Upper lobe of right lung (tissue), 1 donor: ENCODE measurements around the gene FBL. TPM values are rescaled to one million over a fixed set of nuclear protein-coding genes. Genes with fewer than 3 reads are reported as not detected.

Experiments used
- ATAC-seq: fragments of 200-7000 bp; cut with Tn5 transposase; one replicate; pipeline ENCODE4 v1.9.1; 2020; ENCODE audit warnings: mild to moderate bottlenecking, moderate library complexity
- DNase-seq: peaks from one replicate; pipeline ENCODE4 v3.0.0-alpha.2; 2020
- H3K27ac ChIP-seq: fragments of 200-600 bp; one replicate; pipeline ENCODE4 v1.8.0; 2022
- H3K27me3 ChIP-seq: fragments of 200-600 bp; one replicate; pipeline ENCODE4 v1.8.0; 2022; ENCODE audit warnings: mild to moderate bottlenecking
- H3K36me3 ChIP-seq: fragments of 200-600 bp; one replicate; pipeline ENCODE4 v1.8.0; 2022
- H3K4me1 ChIP-seq: fragments of 200-600 bp; one replicate; pipeline ENCODE4 v1.8.0; 2022
- H3K4me3 ChIP-seq: fragments of 200-600 bp; one replicate; pipeline ENCODE4 v1.8.0; 2022; ENCODE audit warnings: mild to moderate bottlenecking
- H3K9me3 ChIP-seq: fragments of 200-600 bp; one replicate; pipeline ENCODE4 v1.8.0; 2022
- CTCF ChIP-seq: fragments of 200-600 bp; IDR thresholded peaks from one replicate; pipeline ENCODE4 v1.8.0; 2022; ENCODE audit warnings: antibody characterized with exemption
- intact Hi-C: fragments of 100-400 bp; cut with DNase I; formaldehyde crosslinking; loops from one replicate; pipeline ENCODE4 v1.11.0; 2022
- total RNA-seq: library from RNA; stranded (reverse); fragmentation: NEBNext Ultra II Directional; extraction: Animal tissue kit (Norgen Biotek cat#: 25700); gene quantifications from one replicate; pipeline ENCODE4 v1.2.1, GENCODE V29; 2021
- donor health status: DM: no; HTN: yes; CAD: no; lungs with severe emphysema.

The FBL gene
- total RNA-seq, 1 donor from 2014 or later: 123 TPM

DNA sequence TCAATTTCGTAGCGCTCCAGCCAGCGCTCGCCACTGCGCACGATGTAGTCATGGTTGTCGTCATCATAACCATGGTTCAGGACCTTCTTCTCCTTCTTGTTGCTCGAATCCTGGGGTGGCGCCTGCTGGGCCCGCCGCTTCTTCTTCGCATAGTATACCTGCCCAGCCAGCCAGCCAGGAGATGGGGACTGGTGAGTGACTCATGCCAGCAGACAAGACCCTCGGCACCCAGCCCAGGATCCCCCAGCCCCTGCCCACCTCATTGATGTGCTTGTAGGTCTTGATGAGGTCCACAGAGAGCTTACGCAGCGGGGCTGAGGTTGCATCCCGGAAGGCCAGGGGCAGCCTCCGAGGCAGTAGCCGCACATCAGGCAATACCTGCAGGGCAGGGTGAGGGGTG lies 15.8 kb downstream of the FBL start:
- no peak for DNase-seq
- intact Hi-C loops: no loop called here

GRCh38 chr19:39829702-39830275 lies 16.4 kb downstream of the FBL start:
- Histone ChIP-seq H3K36me3 (peaks cover 64% of the 10 kb centered on the region), H3K4me3 (no peak overlapping the region), H3K4me1 (peaks cover 14% of the 10 kb centered on the region), H3K9me3 (no peaks in the 10 kb centered on the region), H3K27ac (no peak overlapping the region), H3K27me3 (no peaks in the 10 kb centered on the region)
- no peak for TF ChIP-seq CTCF
- DNase-seq (no peak), ATAC-seq (no peak)
- intact Hi-C loops: no loop called here

More for the DNA sequence above, 15.8 kb downstream of the FBL start:
- TF ChIP-seq CTCF: no peak
- Histone ChIP-seq H3K4me1 (peaks cover 10% of the 10 kb centered on the region), H3K4me3 (no peak overlapping the region), H3K36me3 (peaks cover 70% of the 10 kb centered on the region), H3K27ac (no peak overlapping the region), H3K27me3 (no peaks in the 10 kb centered on the region), H3K9me3 (no peaks in the 10 kb centered on the region)
- no peak for ATAC-seq

DNA sequence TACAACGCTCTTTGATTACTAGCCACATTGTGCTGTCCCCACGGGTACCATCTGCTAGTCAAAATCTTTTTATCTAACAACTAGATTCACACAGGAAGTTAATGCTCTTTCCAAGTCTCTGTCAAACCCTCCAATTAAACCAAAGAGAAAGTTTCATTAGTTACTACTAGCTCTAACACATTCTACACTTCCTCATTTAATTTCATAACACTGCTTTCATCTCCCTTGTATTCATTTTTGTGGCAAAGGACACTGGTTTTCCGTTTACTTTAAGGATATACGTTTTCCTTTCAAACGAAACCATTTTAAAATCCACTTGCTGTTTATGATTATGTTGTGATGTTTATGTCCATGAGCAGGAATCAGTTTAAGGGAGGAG lies 17.5 kb downstream of the FBL start:
- no peaks in the 10 kb centered on the region for H3K9me3 ChIP-seq
- H3K4me3 ChIP-seq: no peak overlapping the region
- ATAC-seq (no peak), DNase-seq (no peak)
- intact Hi-C loops: no loop called here
- H3K4me1 ChIP-seq: peaks cover 19% of the 10 kb centered on the region
- H3K36me3 ChIP-seq: peaks cover 60% of the 10 kb centered on the region
- no peaks in the 10 kb centered on the region for H3K27me3 ChIP-seq
- TF ChIP-seq CTCF: no peak
- H3K27ac ChIP-seq: no peak overlapping the region

DNA sequence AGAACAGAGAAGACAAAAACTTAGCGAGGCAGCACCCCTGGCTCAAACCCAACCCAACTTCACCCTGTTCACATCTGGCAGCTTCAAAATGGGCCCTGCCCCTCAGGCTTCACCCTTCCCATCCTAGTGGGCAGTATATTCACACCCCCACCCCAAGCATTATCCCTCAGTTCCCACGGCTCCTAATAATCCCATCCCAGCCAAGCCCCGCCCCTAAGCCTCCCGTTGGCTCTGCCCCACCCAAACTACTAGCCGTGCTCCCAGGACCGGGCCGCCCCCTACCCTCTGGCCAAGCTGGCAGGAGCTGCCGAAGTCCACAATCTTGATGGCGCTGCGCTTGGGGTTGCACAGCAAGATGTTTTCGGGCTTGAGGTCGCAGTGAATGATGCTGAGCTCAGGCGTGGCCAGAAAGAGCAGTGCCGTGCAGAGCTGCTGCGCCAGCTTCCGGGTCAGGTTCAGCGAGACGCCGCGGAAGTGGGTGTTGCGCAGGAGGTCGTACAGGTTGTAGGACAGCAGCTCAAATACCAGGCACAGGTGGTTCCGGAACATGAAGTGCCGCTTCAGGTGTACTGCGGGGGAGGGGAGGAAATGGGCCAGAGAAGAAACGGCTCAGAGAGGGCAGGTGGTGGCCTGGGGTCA lies 18.0 kb downstream of the FBL start:
- H3K36me3 ChIP-seq: peaks cover 60% of the 10 kb centered on the region
- H3K27ac ChIP-seq: no peak overlapping the region
- peaks cover 20% of the 10 kb centered on the region for H3K4me1 ChIP-seq
- no peak for ATAC-seq
- TF ChIP-seq CTCF: no peak
- intact Hi-C loops: no loop called here
- H3K9me3 ChIP-seq: no peaks in the 10 kb centered on the region
- no peaks in the 10 kb centered on the region for H3K27me3 ChIP-seq
- no peak overlapping the region for H3K4me3 ChIP-seq
- DNase-seq: no peak

DNA sequence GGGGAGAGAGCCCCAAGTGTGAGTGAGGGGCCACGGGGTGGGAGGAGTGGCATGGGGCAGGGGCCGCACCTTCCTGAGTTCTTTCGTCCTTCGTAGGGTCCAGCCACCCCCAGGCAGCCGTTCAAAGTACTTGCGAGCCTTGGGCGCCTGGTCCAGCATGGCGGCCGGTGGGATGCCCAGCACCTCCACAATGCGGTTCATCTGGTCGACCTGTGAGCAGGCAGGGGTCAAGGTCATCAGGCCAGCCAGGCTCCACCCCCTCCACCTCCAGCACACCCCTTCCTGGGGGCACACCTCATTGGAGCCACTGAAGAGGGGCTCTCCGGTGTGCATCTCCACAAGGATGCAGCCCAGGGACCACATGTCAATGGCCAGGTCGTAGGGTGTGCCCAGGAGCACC lies 19.0 kb downstream of the FBL start:
- peaks cover 60% of the 10 kb centered on the region for H3K36me3 ChIP-seq

More for the DNA sequence above, 19.0 kb downstream of the FBL start:
- ATAC-seq (no peak), DNase-seq (no peak)
- Histone ChIP-seq H3K9me3 (no peaks in the 10 kb centered on the region), H3K4me3 (no peak overlapping the region), H3K4me1 (peaks cover 11% of the 10 kb centered on the region), H3K27me3 (no peaks in the 10 kb centered on the region), H3K27ac (no peak overlapping the region)
- no peak for TF ChIP-seq CTCF
- intact Hi-C loops: no loop called here
